ENCODE data around the gene RASGRP4. TPM values are rescaled to one million over a fixed set of nuclear protein-coding genes. Genes with fewer than 3 reads are reported as not detected.

Gene RASGRP4
- polyA plus RNA-seq, 1 donor from 2014 or later, result 0.25 TPM

GRCh38 chr19:38455031-38455430 is 29.0 kb upstream of the RASGRP4 start:
- Mint-ChIP-seq H3K36me3 (no peaks in the 10 kb centered on the region), H3K4me3 (no peak overlapping the region), H3K27ac (no peak overlapping the region), H3K27me3 (peaks cover 6% of the 10 kb centered on the region), H3K4me1 (peaks cover 0 to 2% (median 0%) of the 10 kb centered on the region in 3 donors), H3K9me3 (peaks cover 0 to 4% (median under 1%) of the 10 kb centered on the region in 3 donors)

- Mint-ChIP-seq H3K4me3 (no peak overlapping the region), H3K27ac (no peak overlapping the region), H3K4me1 (peaks cover 0 to 2% (median 0%) of the 10 kb centered on the region in 3 donors), H3K9me3 (peaks cover 0 to 7% (median 4%) of the 10 kb centered on the region in 3 donors), H3K36me3 (no peaks in the 10 kb centered on the region), H3K27me3 (peaks cover 7% of the 10 kb centered on the region)
Measured at GRCh38 chr19:38453596-38453995, 27.6 kb upstream of the RASGRP4 start.

GRCh38 chr19:38452430-38453366 is 26.7 kb upstream of the RASGRP4 start:
- no peak overlapping the region for H3K27ac Mint-ChIP-seq
- peaks cover 0 to 2% (median 0%) of the 10 kb centered on the region in 3 donors for H3K4me1 Mint-ChIP-seq
- no peaks in the 10 kb centered on the region for H3K36me3 Mint-ChIP-seq

GRCh38 chr19:38451629-38452028 is 25.6 kb upstream of the RASGRP4 start:
- H3K4me3 Mint-ChIP-seq, result no peak overlapping the region
- peaks cover 5% of the 10 kb centered on the region for H3K27me3 Mint-ChIP-seq
- H3K9me3 Mint-ChIP-seq, result peaks cover 0 to 7% (median 4%) of the 10 kb centered on the region in 3 donors
- H3K36me3 Mint-ChIP-seq, result no peaks in the 10 kb centered on the region
- no peaks in the 10 kb centered on the region for H3K4me1 Mint-ChIP-seq
- no peak overlapping the region for H3K27ac Mint-ChIP-seq

More at GRCh38 chr19:38452430-38453366, 26.7 kb upstream of the RASGRP4 start:
- H3K27me3 Mint-ChIP-seq, result peaks cover 5% of the 10 kb centered on the region
- H3K4me3 Mint-ChIP-seq, result no peak overlapping the region
- peaks cover 0 to 7% (median 4%) of the 10 kb centered on the region in 3 donors for H3K9me3 Mint-ChIP-seq

GRCh38 chr19:38451036-38451435 is 25.0 kb upstream of the RASGRP4 start:
- H3K4me3 Mint-ChIP-seq, result no peak overlapping the region
- no peak overlapping the region for H3K27ac Mint-ChIP-seq
- H3K27me3 Mint-ChIP-seq, result peaks cover 7% of the 10 kb centered on the region
- no peaks in the 10 kb centered on the region for H3K36me3 Mint-ChIP-seq
- H3K9me3 Mint-ChIP-seq, result peaks cover 0 to 7% (median 4%) of the 10 kb centered on the region in 3 donors
- H3K4me1 Mint-ChIP-seq, result no peaks in the 10 kb centered on the region

GRCh38 chr19:38449518-38449917 is 23.5 kb upstream of the RASGRP4 start:
- peaks cover 7% of the 10 kb centered on the region for H3K27me3 Mint-ChIP-seq
- no peak overlapping the region for H3K27ac Mint-ChIP-seq
- no peaks in the 10 kb centered on the region for H3K4me1 Mint-ChIP-seq
- peaks cover 0 to 5% (median 4%) of the 10 kb centered on the region in 3 donors for H3K9me3 Mint-ChIP-seq
- H3K4me3 Mint-ChIP-seq, result no peak overlapping the region
- H3K36me3 Mint-ChIP-seq, result no peaks in the 10 kb centered on the region

- Mint-ChIP-seq H3K9me3 (peaks cover 0 to 5% (median 4%) of the 10 kb centered on the region in 3 donors), H3K27ac (no peak overlapping the region), H3K36me3 (no peaks in the 10 kb centered on the region), H3K27me3 (peaks cover 10% of the 10 kb centered on the region), H3K4me3 (no peak overlapping the region), H3K4me1 (no peaks in the 10 kb centered on the region)
Measured at GRCh38 chr19:38448225-38448624, 22.2 kb upstream of the RASGRP4 start.

- Mint-ChIP-seq H3K27me3 (peaks cover 7% of the 10 kb centered on the region), H3K36me3 (no peaks in the 10 kb centered on the region), H3K27ac (no peak overlapping the region)
Measured at GRCh38 chr19:38445362-38445761, 19.3 kb upstream of the RASGRP4 start.

GRCh38 chr19:38444026-38444425 is 18.0 kb upstream of the RASGRP4 start:
- no peaks in the 10 kb centered on the region for H3K4me1 Mint-ChIP-seq
- peaks cover 7% of the 10 kb centered on the region for H3K27me3 Mint-ChIP-seq
- no peaks in the 10 kb centered on the region for H3K36me3 Mint-ChIP-seq
- no peak overlapping the region for H3K4me3 Mint-ChIP-seq
- H3K27ac Mint-ChIP-seq, result no peak overlapping the region
- peaks cover 0 to 1% (median 0%) of the 10 kb centered on the region in 3 donors for H3K9me3 Mint-ChIP-seq

More at GRCh38 chr19:38445362-38445761, 19.3 kb upstream of the RASGRP4 start:
- Mint-ChIP-seq H3K4me1 (no peaks in the 10 kb centered on the region), H3K9me3 (peaks cover 0 to 5% (median 4%) of the 10 kb centered on the region in 3 donors), H3K4me3 (no peak overlapping the region)

- Mint-ChIP-seq H3K4me1 (no peaks in the 10 kb centered on the region), H3K9me3 (no peaks in the 10 kb centered on the region), H3K27ac (no peak overlapping the region), H3K4me3 (no peak overlapping the region), H3K27me3 (peaks cover 7% of the 10 kb centered on the region), H3K36me3 (no peaks in the 10 kb centered on the region)
Measured at GRCh38 chr19:38443458-38443999, 17.5 kb upstream of the RASGRP4 start.

- peaks cover 0 to 4% (median 0%) of the 10 kb centered on the region in 3 donors for H3K4me1 Mint-ChIP-seq
- H3K27ac Mint-ChIP-seq, result no peak overlapping the region
- no peaks in the 10 kb centered on the region for H3K36me3 Mint-ChIP-seq
- H3K9me3 Mint-ChIP-seq, result peaks cover 0 to 3% (median 0%) of the 10 kb centered on the region in 3 donors
- H3K4me3 Mint-ChIP-seq, result no peak overlapping the region
- peaks cover 7% of the 10 kb centered on the region for H3K27me3 Mint-ChIP-seq
Measured at GRCh38 chr19:38442736-38443135, 16.7 kb upstream of the RASGRP4 start.

- H3K36me3 Mint-ChIP-seq, result no peaks in the 10 kb centered on the region
- peaks cover 0 to 3% (median 0%) of the 10 kb centered on the region in 3 donors for H3K9me3 Mint-ChIP-seq
- H3K27me3 Mint-ChIP-seq, result peaks cover 7% of the 10 kb centered on the region
- H3K4me3 Mint-ChIP-seq, result no peak overlapping the region
- peaks cover 0 to 4% (median 0%) of the 10 kb centered on the region in 3 donors for H3K4me1 Mint-ChIP-seq
- no peak overlapping the region for H3K27ac Mint-ChIP-seq
Measured at GRCh38 chr19:38441657-38442348, 15.8 kb upstream of the RASGRP4 start.

GRCh38 chr19:38440592-38440991 is 14.6 kb upstream of the RASGRP4 start:
- H3K9me3 Mint-ChIP-seq, result peaks cover 0 to 3% (median 0%) of the 10 kb centered on the region in 3 donors
- no peak overlapping the region for H3K4me3 Mint-ChIP-seq
- no peak overlapping the region for H3K27ac Mint-ChIP-seq
- no peaks in the 10 kb centered on the region for H3K36me3 Mint-ChIP-seq
- peaks cover 0 to 4% (median 0%) of the 10 kb centered on the region in 3 donors for H3K4me1 Mint-ChIP-seq
- peaks cover 5% of the 10 kb centered on the region for H3K27me3 Mint-ChIP-seq

GRCh38 chr19:38437917-38438316 is 11.9 kb upstream of the RASGRP4 start:
- Mint-ChIP-seq H3K4me1 (peaks cover 3 to 7% (median 4%) of the 10 kb centered on the region in 3 donors), H3K27me3 (peaks cover 13% of the 10 kb centered on the region), H3K36me3 (no peaks in the 10 kb centered on the region), H3K9me3 (peaks cover 0 to 3% (median 0%) of the 10 kb centered on the region in 3 donors), H3K27ac (no peak overlapping the region), H3K4me3 (peak overlapping the region in 1 of 4 donors; percentile 53)

GRCh38 chr19:38437295-38437694 is 11.3 kb upstream of the RASGRP4 start:
- H3K36me3 Mint-ChIP-seq, result no peaks in the 10 kb centered on the region
- H3K4me3 Mint-ChIP-seq, result no peak overlapping the region
- H3K27ac Mint-ChIP-seq, result no peak overlapping the region
- peaks cover 0 to 3% (median 0%) of the 10 kb centered on the region in 3 donors for H3K9me3 Mint-ChIP-seq
- H3K4me1 Mint-ChIP-seq, result peaks cover 3 to 7% (median 4%) of the 10 kb centered on the region in 3 donors
- peaks cover 13% of the 10 kb centered on the region for H3K27me3 Mint-ChIP-seq
